ENCODE results near the gene RAB5IF.

DNA sequence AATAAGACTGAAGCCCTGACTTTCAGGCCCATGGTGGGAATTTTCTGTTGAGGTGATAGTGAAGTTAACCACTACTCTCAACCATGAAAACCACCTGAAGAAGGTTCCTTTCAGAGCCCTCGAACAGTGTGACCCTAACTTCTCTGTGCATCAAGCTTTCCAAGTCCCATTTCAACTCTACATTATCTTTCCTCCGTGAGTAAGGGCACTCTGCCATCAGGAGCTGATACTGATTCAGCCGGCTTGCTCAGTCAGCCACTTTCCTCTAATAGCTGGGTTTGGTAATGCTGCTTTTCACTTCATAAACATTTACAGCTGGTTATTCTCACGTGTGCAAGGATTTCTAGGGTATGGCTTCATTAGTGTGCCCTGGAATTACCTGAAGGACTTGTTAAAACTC is 51.2 kb downstream of the RAB5IF start:
- TF ChIP-seq, protein P1, sequence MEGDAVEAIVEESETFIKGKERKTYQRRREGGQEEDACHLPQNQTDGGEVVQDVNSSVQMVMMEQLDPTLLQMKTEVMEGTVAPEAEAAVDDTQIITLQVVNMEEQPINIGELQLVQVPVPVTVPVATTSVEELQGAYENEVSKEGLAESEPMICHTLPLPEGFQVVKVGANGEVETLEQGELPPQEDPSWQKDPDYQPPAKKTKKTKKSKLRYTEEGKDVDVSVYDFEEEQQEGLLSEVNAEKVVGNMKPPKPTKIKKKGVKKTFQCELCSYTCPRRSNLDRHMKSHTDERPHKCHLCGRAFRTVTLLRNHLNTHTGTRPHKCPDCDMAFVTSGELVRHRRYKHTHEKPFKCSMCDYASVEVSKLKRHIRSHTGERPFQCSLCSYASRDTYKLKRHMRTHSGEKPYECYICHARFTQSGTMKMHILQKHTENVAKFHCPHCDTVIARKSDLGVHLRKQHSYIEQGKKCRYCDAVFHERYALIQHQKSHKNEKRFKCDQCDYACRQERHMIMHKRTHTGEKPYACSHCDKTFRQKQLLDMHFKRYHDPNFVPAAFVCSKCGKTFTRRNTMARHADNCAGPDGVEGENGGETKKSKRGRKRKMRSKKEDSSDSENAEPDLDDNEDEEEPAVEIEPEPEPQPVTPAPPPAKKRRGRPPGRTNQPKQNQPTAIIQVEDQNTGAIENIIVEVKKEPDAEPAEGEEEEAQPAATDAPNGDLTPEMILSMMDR (IDR thresholded peaks at IDR 0.05; ENCODE audit: control extremely low read depth in 1 of 3, insufficient read depth in 1 of 3, low read depth in 1 of 3, low read length in 3 of 3): no peak
- no peak for TF ChIP-seq EZH2 (IDR thresholded peaks at IDR 0.05; ENCODE audit: low read depth, low read length, severe bottlenecking)
